HG02981 (cell line): ENCODE results near the gene PAX2.

Experiments
- ATAC-seq: cut with Tn5 transposase; IDR thresholded peaks from one replicate; pipeline ENCODE4 v1.9.1; 2021; ENCODE audit warnings: mild to moderate bottlenecking, moderate library complexity; ENCODE audit not compliant: unreplicated experiment

PAX2 gene

DNA sequence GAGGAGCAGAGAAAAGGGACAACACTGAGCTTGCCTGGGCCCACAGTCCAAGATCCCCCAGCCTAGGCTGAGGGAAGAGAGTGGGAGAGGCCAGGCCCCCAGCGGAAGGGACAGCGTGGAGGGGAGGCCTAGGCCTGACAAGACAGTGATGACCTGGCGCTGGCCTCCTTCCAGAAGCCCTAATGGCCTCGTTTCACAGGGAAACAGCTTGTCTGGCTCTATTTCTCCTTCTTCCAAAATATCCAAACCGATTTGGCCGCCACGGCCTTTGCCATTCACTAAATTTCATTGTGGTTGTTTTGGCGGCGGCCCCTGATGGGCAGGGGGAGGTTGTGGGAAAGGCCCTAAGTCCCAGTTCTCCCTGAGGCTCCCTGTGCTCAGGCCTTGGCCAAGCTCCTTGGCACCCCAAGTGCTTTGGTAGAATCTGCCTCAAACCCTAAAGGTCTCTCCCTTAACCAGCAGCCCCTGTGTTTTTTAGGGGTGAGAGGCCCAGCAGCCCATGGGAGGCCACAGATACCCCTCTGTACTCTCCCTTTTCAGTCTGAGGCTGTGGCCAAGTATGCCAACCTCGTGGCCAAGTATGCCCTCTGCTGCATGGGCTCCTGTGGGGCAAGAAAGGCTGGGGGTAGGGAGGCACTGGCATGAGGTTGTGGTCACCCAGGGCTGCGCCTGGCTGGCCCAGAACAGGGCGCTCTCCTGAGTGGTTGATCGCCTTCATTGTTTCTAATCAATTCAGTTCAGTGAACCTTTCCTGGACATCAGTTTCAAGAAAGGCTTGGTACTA is 37.3 kb downstream of the PAX2 start:
- ATAC-seq = no peak

DNA sequence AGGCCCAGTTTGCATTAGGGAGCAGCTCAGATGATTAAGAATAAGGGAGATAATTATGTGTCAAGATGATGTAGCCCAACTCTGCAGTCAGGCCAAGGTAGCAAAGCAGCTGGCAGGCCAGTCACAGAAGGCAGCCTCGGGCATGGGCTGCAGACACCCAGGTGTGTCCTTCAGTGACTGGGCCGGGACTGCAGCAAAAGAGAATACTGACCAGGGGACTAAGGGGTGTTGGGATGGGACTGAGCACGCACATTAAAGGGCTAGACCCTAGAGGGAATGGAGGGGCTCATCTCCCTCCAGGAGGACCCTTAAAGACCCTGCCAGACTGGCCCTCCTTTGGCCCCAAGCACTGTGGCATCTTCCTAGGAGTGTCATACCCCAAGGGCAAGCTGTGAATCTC is 38.7 kb downstream of the PAX2 start:
- ATAC-seq = no peak

DNA sequence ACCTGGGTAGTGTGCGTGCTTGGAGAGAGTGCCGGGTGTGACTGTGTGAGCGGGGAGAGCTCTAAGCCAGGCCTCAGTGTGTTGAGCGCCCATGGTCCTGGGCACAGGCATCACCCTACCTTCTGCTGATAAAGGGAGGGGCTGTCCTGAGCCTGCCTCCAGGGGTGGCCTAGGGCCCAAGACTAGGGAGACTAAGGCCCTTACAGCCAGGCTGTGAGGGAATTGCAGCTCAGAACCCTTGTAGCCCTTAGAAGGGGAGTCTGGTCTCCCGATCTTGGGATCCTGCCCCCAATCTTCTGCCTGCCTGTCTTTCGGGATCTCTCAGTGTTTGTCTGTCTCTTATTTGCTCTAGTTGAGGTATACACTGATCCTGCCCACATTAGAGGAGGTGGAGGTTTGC is 41.2 kb downstream of the PAX2 start:
- ATAC-seq = no peak

DNA sequence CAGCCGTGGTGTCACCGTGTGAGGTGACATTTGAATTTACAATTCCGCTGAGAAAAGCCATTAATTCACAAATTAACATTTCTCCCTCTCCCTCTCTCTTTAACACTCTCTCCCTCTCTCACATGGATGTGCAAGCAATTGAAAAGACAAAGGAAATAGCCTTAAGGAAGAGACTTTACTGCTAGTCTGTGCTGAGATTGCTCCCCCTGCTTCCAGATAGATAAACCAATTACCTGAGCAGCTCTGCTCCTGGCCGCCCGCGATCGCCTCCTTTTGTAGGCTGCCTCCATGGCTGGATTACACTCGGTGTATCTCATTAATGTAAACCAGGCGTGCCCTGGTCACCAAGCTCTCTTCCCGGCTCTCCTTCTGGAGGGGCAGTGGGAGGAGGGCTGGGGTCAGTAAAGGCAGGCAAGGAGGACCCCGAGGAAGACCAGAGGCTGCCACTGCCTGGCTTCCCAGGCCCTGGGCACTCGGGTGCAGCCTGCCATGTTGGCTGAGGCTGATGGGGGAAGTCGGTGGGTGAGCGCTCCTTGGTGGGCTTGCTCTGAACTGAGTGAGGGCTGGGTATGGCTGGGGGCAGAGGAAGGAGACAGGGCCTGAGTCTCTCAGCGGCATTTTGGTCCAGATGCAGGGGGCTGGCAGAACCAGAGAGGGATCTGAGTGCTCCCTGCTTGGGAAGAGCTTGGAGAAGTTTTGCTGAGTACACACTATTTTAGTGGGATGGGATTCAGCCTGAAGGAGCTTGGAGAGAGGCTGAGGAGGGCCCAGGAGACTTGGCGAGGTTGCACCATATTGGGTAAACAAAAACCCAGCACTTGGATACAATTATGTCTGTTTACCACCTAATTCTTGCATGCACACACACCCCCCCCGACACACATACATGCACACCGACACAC is 42.9 kb downstream of the PAX2 start:
- ATAC-seq = no peak

DNA sequence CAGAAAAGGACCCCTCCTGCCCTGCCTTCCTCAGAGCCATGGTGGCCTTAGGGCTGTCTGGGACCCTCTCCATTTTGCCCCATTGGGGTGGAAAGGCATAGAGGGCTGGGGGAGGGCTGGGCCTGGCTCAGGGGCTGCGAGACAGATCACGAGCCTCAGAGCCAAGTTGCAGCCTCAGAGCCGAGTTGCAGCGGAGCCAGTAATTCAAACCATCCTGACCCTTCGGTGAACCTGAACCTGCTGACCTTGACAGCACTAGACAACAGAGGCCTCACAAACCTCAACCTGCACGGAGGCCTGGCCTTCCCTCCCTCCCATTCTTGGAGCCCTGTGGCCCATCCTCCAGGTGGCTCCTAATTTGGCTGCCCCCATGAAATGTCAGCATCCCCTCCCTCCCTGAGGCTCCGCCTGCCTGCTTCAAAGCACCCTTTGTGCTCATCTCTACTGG is 45.4 kb downstream of the PAX2 start:
- ATAC-seq = no peak

DNA sequence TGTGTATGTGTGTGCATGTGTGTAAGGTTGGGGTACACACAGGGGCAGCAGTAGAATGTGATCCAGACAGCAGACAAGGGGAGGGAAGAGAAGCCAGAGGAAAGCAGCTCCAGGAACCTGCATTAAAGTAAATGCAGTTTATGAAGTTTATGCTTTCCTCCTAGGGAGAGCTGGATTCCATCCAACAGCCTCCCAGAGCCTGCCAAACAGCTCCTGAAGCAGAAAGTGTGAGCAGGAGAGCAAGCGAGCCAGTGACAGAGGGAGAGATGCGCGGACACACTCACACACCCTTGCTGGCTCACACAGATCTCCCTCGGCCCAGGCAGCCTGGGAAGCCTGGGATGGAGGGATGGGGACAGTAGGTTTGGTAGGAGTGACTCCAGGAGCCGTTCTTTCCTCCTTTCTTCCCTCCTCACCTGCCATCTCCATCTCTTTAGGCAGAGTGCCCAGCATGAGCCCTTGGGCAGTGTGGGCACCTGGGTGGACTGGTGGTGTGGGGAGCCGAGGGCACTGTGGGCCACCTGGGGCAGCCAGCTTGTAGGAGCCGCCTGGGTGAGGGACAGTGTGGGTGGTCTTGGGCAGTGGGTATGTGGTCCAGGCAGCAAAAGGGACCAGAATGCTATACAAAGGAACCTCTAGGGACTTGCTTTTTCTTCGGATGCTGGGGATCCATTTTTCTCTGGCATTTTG is 46.1 kb downstream of the PAX2 start:
- ATAC-seq = no peak

DNA sequence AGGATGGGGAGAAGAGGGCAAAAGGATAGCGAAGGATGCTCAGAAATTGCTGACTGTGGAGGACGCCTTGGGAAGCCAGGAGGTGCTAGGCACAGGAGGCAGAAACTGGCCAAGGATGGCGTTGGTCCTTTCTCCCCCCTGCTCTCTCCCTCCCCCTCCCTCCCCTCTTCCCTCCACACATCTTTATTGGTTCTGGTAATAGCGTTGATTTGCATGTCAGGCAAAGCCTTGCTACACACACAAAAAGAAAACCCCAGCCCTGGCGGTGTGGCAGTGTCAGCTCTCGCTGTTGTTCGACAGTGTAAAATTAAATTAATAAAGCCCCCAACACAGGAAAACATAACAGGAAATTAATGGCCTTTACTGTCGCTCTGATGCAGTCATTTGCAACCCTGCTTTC is 47.2 kb downstream of the PAX2 start:
- ATAC-seq = no peak

DNA sequence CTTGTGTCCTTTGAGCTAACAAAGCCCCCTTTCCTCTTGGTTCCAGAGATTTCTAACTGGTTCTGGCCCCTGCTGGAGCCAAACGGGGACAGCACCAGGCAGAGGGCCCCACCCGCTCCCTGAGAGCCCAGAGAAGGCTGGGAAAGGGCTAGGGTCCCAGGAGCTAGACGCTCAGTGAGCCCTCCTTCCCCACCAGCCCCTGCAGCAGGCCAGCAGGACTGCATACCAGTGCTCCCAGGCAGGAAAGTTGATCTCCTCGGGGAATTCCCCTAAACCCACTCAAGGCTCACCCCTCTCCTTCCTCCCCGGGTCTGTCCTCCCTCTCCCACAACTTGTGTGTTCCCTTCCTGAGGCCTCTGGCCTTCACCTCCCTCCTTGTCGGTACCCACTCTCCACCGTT is 47.7 kb downstream of the PAX2 start:
- ATAC-seq = no peak

DNA sequence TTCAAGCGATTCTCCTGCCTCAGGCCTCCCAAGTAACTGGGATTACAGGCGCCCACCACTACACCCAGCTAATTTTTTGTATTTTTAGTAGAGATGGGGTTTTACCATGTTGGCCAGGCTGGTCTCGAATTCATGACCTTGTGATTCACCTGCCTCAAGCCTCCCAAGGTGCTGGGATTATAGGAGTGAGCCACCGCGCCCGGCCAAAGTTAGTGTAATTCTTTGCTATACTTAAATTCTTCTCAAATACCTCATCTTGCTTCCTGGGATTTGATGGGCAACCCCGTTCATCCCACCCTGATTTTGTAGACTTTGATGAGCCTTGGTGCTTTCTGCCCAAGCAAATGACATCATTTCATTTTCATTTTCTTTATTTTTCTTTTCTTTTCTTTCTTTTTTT is 54.5 kb downstream of the PAX2 start:
- no peak for ATAC-seq

DNA sequence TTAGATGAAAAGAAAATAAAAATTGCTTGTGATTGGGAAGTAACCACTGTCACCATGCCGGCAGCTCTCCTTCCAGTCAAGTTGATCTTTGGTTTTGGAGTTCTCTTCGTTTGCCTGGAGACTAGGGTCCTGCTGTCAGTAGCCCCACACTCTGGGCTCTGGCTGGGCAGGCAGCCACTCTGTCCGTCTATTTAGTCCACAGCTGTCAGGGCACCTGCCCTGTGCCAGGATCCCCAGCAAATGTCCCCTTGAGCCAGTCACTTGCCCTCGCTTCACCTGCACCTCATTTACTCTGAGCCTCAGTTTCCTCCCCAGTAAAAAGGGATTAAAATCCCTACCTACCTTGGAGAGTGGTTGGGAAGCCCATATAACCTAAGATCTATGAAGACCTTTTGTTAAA is 55.5 kb downstream of the PAX2 start:
- no peak for ATAC-seq

DNA sequence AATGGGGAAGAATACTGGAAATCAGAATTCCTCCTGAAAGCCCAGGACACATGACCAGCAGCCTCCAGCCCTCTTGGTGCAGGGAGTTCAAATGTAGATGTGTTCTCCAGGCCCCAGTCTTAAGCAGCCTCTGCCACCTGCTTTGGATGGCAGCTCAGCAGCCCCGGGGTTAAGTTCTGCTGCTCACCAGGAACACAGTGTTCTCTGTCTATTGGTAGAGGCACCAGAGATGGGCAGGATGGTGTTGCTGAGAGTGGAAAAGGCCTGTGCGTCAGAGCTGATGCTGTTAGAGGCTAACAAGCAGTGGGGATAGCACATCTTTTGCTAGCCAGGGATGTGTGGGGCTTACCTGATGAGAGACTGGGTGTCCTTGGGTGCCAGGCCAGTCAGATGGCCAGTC is 56.8 kb downstream of the PAX2 start:
- no peak for ATAC-seq

DNA sequence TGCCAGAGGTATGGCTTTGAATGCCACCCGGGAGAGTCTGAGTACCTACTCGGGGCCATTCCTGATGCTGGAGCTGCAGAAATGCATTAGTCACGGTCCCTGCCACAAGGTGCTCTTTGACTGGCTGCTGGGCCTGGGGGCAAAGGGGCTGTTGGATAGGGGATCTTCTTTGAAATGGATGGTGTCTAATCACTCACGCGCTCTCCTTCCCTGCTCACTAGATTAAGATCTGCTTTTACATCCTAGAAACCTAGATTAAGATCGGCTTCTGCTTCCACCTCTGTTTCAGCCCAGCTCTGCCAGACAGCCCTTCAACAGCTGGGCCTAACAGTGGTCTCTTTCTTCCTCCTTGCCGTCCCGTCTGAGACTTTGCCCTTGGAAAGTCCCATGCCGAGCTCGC is 57.2 kb downstream of the PAX2 start:
- no peak for ATAC-seq

DNA sequence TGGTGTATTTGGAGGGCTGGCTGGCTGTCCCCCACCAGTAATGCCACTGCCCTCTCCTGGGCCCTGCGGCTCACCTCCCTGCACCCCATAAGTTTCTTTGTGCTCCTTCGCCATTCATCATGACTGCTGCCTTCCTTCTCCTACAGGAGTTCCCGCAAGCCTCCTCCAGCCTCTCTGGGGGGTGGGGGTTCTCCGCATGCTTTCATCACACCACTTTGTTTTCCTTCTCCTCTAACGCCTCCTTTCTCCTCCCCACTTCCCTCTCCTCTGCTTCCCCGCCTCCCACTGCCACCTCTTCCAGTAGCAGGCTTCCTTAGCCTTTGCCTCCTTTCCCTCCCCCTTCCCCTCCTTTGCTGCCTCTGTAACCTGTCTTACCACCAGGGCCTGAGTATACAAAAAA is 58.1 kb downstream of the PAX2 start:
- no peak for ATAC-seq

DNA sequence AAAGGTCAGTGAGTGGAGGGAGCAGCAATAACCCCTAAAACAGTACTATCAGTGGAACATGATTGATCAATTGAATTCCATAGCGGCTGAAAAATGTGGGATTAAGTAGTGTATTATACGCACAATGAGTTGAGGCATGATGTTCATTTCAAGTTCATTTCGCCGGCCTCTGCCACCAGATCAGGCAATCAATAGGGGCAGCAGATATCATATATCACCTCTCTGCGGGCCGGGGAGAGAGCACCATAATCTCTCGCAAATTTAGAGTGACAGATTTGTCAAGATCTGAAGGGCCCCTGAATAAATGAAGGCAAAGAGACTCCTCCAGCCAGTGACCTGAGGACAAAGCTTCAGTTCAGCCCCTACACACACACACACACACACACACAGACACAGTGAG is 58.5 kb downstream of the PAX2 start:
- no peak for ATAC-seq

DNA sequence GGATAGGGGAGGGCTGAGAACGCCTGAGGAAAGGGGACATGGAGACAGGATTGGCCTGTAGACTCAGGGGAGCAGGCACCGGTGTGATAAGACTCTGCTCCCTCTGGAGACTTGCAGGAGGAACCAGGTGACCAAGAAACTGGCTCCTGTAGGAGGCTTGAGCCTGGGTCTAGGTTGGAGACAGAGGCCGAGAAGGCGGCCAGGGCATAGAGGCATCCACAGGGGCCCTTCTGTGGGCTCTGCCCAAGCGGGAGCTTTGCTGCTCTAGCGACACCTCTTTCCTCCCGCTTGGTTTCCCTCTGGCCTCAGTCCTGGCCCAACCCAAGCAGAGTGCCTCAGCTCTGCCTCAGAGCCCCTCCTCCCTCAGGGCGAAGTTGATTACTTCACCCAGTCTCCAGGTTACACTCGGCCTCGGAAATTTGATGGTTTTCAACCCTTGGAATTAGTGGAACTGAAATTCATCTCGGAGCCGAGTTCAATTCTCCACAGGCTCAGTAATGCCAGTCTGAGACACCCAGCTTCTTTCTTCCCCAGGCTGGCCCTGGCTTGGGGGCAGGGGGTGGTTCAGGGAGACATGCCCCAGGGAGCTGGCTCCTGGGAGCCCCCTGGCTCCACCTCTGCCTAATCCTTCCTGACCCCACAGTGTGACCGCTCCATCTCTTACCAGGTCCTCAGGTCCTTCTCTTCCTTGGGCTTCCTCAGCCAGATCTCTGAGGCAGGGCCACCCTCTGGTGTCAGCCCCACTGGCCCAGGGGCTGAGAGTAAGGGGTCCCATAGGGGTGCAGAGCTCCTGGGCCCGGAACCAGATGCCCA is 60.4 kb downstream of the PAX2 start:
- no peak for ATAC-seq

DNA sequence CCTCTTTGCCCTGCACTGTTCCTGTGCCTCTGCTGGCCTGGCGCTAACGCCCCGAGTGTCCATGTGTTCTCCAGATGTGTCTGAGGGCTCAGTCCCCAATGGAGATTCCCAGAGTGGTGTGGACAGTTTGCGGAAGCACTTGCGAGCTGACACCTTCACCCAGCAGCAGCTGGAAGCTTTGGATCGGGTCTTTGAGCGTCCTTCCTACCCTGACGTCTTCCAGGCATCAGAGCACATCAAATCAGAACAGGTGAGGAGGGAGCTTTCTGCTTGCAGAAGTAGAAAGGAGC is 60.9 kb downstream of the PAX2 start:
- no peak for ATAC-seq

DNA sequence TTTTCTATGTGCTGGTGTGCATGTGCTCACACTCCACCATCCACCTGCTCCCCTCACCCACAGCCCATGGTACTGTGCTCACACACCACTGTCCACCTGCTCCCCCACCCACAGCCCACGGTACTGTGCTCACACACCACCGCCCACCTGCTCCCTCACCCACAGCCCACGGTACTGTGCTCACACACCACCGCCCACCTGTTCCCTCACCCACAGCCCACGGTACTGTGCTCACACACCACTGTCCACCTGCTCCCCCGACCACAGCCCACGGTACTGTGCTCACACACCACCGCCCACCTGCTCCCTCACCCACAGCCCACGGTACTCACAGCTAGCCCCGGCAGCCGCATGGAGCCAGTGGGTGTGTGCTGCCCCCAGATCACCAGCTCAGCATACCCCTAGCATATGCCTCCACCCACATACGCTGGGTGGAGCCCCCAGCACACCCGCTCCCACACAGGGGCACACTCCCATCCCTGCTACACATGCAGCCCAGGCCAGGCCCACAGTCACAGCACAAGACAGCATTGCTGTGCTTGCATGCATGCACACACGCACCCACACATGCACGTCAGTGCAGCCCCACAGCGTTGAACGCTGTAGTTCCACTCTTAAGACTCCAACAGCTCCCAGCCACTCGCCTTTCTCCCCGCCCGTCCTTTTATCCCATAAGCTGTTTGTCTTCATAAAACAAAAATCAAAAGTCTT is 62.0 kb downstream of the PAX2 start:
- ATAC-seq = no peak

DNA sequence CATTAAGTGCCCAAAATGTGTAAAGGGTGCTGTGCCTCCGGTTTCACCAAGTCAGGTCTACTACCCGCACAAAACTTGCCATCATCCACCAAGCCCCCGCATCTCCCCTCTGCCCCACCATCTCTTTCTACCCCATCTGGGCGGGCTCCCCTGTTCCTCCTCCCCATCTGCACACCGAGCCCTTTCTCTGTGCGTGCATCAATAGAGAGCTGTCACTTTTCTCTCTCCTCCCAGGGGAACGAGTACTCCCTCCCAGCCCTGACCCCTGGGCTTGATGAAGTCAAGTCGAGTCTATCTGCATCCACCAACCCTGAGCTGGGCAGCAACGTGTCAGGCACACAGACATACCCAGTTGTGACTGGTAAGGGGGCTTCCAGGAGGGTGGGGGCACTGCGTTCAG is 63.5 kb downstream of the PAX2 start:
- ATAC-seq = no peak

DNA sequence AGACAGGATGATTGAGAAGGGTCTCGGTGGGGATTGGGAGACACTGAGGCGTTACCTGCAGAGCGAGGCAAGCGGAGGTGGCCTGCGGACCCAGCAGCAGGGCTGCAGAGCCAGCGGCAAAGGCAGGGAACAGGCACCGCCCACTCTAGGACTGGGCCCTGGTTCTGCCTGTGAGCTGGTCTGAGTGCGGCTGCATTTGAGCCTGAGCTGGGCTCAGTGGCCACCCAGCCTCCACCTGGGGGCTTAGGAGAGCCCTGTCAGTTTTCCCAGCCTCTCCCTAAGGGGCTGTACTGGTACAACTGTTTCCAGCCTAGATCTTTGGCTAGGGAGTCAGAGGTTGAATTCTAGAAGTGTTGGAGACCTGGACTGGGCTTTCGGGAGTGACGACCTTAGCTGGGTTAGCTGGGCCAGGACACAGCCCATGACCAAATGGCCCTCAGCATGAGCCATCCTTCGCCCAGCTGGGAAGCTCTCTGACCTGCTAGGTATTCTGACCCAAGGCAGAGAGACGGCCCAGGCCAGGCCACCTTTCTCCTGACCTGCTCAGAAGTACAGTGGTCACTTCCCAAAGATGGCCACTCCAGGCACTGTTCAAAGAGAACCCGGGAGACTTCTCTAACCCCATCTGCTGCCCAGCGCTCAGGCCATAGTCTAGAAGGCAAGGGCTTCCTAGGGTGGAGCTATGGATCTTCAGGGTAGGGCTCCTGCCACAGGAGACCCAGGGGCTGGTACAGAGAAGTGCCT is 64.9 kb downstream of the PAX2 start:
- no peak for ATAC-seq

DNA sequence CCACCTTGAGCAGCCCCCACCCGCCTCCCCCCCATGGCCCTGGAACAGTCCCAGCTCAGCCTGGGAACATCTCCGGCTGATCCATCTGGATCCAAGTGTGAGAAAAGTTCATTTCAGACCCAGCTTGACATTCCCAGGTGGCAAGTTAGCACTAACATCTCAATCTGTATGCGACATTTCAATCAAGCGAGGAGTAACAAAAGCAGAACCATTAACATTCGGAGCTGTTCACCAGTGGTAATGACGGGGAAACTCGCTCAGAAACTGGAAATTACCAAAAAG is 65.4 kb downstream of the PAX2 start:
- no peak for ATAC-seq
